CD4-positive, CD25-positive, alpha-beta regulatory T cell (primary cell): Measurements from ENCODE around the gene ANKS6. TPM values are rescaled to one million over a fixed set of nuclear protein-coding genes. Genes with fewer than 3 reads are reported as not detected.

Source experiments
- ATAC-seq, 2 donors: fragments of 150-1000 bp; cut with Tn5 transposase; one replicate each; pipeline ENCODE4 v1.10.0; 2021; ENCODE audit warnings: low read depth in 2 of 2, moderate number of reproducible peaks in 2 of 2, moderate library complexity in 1 of 2
- DNase-seq, 3 donors: peaks; one replicate each; pipeline versions ENCODE4 v3.0.0 to v3.0.0-alpha.2; 2012 to 2022; ENCODE audit warnings: mixed read lengths in 1 of 3
- H3K27ac ChIP-seq: one replicate; pipeline ENCODE4 v1.7.0; 2013; ENCODE audit warnings: mild to moderate bottlenecking, low read length; ENCODE audit not compliant: insufficient read depth, poor library complexity, severe bottlenecking
- H3K27me3 ChIP-seq: one replicate; pipeline ENCODE4 v1.7.0; 2013; ENCODE audit warnings: low read length; ENCODE audit not compliant: control insufficient read depth, insufficient read depth
- H3K36me3 ChIP-seq: one replicate; pipeline ENCODE4 v1.7.0; 2013; ENCODE audit warnings: mild to moderate bottlenecking, low read length, moderate library complexity; ENCODE audit not compliant: control insufficient read depth, insufficient read depth
- H3K4me1 ChIP-seq: 2 replicates; pipeline ENCODE4 v1.7.0; 2013; ENCODE audit warnings: mild to moderate bottlenecking, low read length; ENCODE audit not compliant: insufficient read depth, control insufficient read depth, poor library complexity, severe bottlenecking
- H3K4me3 ChIP-seq: one replicate; pipeline ENCODE4 v1.7.0; 2013; ENCODE audit warnings: low read depth, mild to moderate bottlenecking, low read length, moderate library complexity
- H3K9me3 ChIP-seq, 2 experiments: 1 replicate in 1 of 2; 2 replicates in 1 of 2; pipeline ENCODE4 v1.7.0; 2013; ENCODE audit warnings: low read length in 2 of 2, mild to moderate bottlenecking in 1 of 2, moderate library complexity in 1 of 2; ENCODE audit not compliant: control insufficient read depth in 2 of 2
- H3K27ac Mint-ChIP-seq, 3 donors: one replicate each; pipeline ENCODE4 v1.8.0; 2020 to 2022; ENCODE audit warnings: mild to moderate bottlenecking in 3 of 3, mixed read lengths in 3 of 3, moderate library complexity in 2 of 3
- H3K27me3 Mint-ChIP-seq: one replicate; pipeline ENCODE4 v1.8.0; 2022; ENCODE audit warnings: mild to moderate bottlenecking, mixed read lengths
- H3K36me3 Mint-ChIP-seq: one replicate; pipeline ENCODE4 v1.8.0; 2020; ENCODE audit warnings: mixed read lengths
- H3K4me1 Mint-ChIP-seq, 4 donors: one replicate each; pipeline ENCODE4 v1.8.0; 2020 to 2022; ENCODE audit warnings: mixed read lengths in 4 of 4, mild to moderate bottlenecking in 1 of 4
- H3K4me3 Mint-ChIP-seq, 4 donors: one replicate each; pipeline ENCODE4 v1.8.0; 2020 to 2022; ENCODE audit warnings: mild to moderate bottlenecking in 4 of 4, mixed read lengths in 4 of 4, moderate library complexity in 3 of 4
- H3K9me3 Mint-ChIP-seq, 7 donors: one replicate each; pipeline ENCODE4 v1.8.0; 2020 to 2022; ENCODE audit warnings: mixed read lengths in 7 of 7, mild to moderate bottlenecking in 3 of 7, moderate library complexity in 2 of 7
- polyA plus RNA-seq, 4 donors: library from polyadenylated mRNA; unstranded; fragments of 300-500 nt; fragmentation: Illumina TruSeq; gene quantifications; one replicate each; pipeline ENCODE4 v1.2.3, GENCODE V29; 2021
- total RNA-seq: library from RNA; stranded (reverse); gene quantifications from one replicate; pipeline ENCODE4 v1.2.3, GENCODE V29; 2022

The ANKS6 gene
- total and polyA plus RNA-seq, 5 donors from 2014 or later, result 2.4 to 8.2 (median 2.6) TPM

- no peaks in the 10 kb centered on the region for H3K9me3 ChIP-seq
- H3K36me3 Mint-ChIP-seq, result no peaks in the 10 kb centered on the region
- H3K27ac ChIP-seq, result no peak overlapping the region
- DNase-seq (no peak), ATAC-seq (no peak)
- H3K27ac Mint-ChIP-seq, result peak overlapping the region in 1 of 3 donors; percentile 48
- H3K4me1 Mint-ChIP-seq, result peaks cover 0 to 11% (median under 1%) of the 10 kb centered on the region in 4 donors
- H3K27me3 ChIP-seq, result peaks cover 22% of the 10 kb centered on the region
- peaks cover 3% of the 10 kb centered on the region for H3K4me1 ChIP-seq
- H3K9me3 Mint-ChIP-seq, result no peaks in the 10 kb centered on the region
- no peak overlapping the region for H3K4me3 ChIP-seq
- H3K4me3 Mint-ChIP-seq, result peak overlapping the region in 1 of 4 donors; percentile 24
- H3K27me3 Mint-ChIP-seq, result peaks cover 59% of the 10 kb centered on the region
- no peaks in the 10 kb centered on the region for H3K36me3 ChIP-seq
Observed at GRCh38 chr9:98708103-98708932, 88.0 kb downstream of the ANKS6 start.

- Mint-ChIP-seq H3K27ac (peak overlapping the region in 1 of 3 donors; percentile 48), H3K4me3 (peak overlapping the region in 1 of 4 donors; percentile 63), H3K27me3 (peaks cover 64% of the 10 kb centered on the region), H3K4me1 (peaks cover 0 to 11% (median under 1%) of the 10 kb centered on the region in 4 donors), H3K36me3 (no peaks in the 10 kb centered on the region), H3K9me3 (peaks cover 0 to 1% (median 0%) of the 10 kb centered on the region in 7 donors)
- Histone ChIP-seq H3K36me3 (no peaks in the 10 kb centered on the region), H3K9me3 (no peaks in the 10 kb centered on the region), H3K4me3 (no peak overlapping the region), H3K27me3 (peaks cover 20% of the 10 kb centered on the region), H3K27ac (no peak overlapping the region), H3K4me1 (peaks cover 3% of the 10 kb centered on the region)
- ATAC-seq (no peak), DNase-seq (peak in 1 of 3 donors; percentile 23)
Observed at GRCh38 chr9:98707166-98708102, 88.9 kb downstream of the ANKS6 start.

- no peak overlapping the region for H3K27ac Mint-ChIP-seq
- Histone ChIP-seq H3K4me3 (no peak overlapping the region), H3K9me3 (no peaks in the 10 kb centered on the region), H3K36me3 (no peaks in the 10 kb centered on the region), H3K27me3 (peaks cover 16% of the 10 kb centered on the region), H3K4me1 (peaks cover 3% of the 10 kb centered on the region), H3K27ac (no peak overlapping the region)
- H3K27me3 Mint-ChIP-seq, result peaks cover 65% of the 10 kb centered on the region
- no peaks in the 10 kb centered on the region for H3K36me3 Mint-ChIP-seq
- peak overlapping the region in 2 of 4 donors; percentile 23 to 63 for H3K4me3 Mint-ChIP-seq
- H3K4me1 Mint-ChIP-seq, result peaks cover 0 to 11% (median under 1%) of the 10 kb centered on the region in 4 donors
- no peak for DNase-seq
- H3K9me3 Mint-ChIP-seq, result peaks cover 0 to 3% (median 0%) of the 10 kb centered on the region in 7 donors
- no peak for ATAC-seq
Observed at GRCh38 chr9:98706651-98707165, 89.6 kb downstream of the ANKS6 start.

GRCh38 chr9:98702835-98703380 is 93.4 kb downstream of the ANKS6 start:
- peaks cover 0 to 6% (median under 1%) of the 10 kb centered on the region in 4 donors for H3K4me1 Mint-ChIP-seq
- no peaks in the 10 kb centered on the region for H3K9me3 ChIP-seq
- H3K4me3 ChIP-seq, result no peak overlapping the region
- peaks cover 0 to 5% (median 0%) of the 10 kb centered on the region in 7 donors for H3K9me3 Mint-ChIP-seq
- H3K27me3 ChIP-seq, result peaks cover 12% of the 10 kb centered on the region
- DNase-seq, result no peak
- no peak overlapping the region for H3K27ac Mint-ChIP-seq
- H3K36me3 Mint-ChIP-seq, result no peaks in the 10 kb centered on the region
- ATAC-seq, result no peak
- peaks cover 49% of the 10 kb centered on the region for H3K27me3 Mint-ChIP-seq
- no peak overlapping the region for H3K27ac ChIP-seq
- peaks cover 3% of the 10 kb centered on the region for H3K4me1 ChIP-seq
- H3K4me3 Mint-ChIP-seq, result no peak overlapping the region
- H3K36me3 ChIP-seq, result no peaks in the 10 kb centered on the region

GRCh38 chr9:98702340-98702739 is 94.0 kb downstream of the ANKS6 start:
- Mint-ChIP-seq H3K4me1 (peaks cover 0 to 6% (median under 1%) of the 10 kb centered on the region in 4 donors), H3K4me3 (no peak overlapping the region), H3K27me3 (peaks cover 49% of the 10 kb centered on the region), H3K9me3 (peaks cover 0 to 5% (median 0%) of the 10 kb centered on the region in 7 donors), H3K27ac (peak overlapping the region in 1 of 3 donors; percentile 50), H3K36me3 (no peaks in the 10 kb centered on the region)
- Histone ChIP-seq H3K27me3 (peaks cover 12% of the 10 kb centered on the region), H3K9me3 (no peaks in the 10 kb centered on the region), H3K4me1 (peaks cover 2% of the 10 kb centered on the region), H3K27ac (no peak overlapping the region), H3K4me3 (no peak overlapping the region), H3K36me3 (no peaks in the 10 kb centered on the region)
- ATAC-seq, result no peak
- DNase-seq, result no peak

- Mint-ChIP-seq H3K27me3 (peaks cover 47% of the 10 kb centered on the region), H3K4me1 (peaks cover 0 to 1% (median under 1%) of the 10 kb centered on the region in 4 donors), H3K27ac (no peak overlapping the region), H3K9me3 (peaks cover 0 to 5% (median 0%) of the 10 kb centered on the region in 7 donors), H3K4me3 (no peak overlapping the region), H3K36me3 (no peaks in the 10 kb centered on the region)
- Histone ChIP-seq H3K9me3 (no peaks in the 10 kb centered on the region), H3K4me3 (no peak overlapping the region), H3K27me3 (peaks cover 9% of the 10 kb centered on the region), H3K36me3 (no peaks in the 10 kb centered on the region), H3K27ac (no peak overlapping the region), H3K4me1 (no peaks in the 10 kb centered on the region)
- ATAC-seq, result no peak
- DNase-seq, result no peak
Observed at GRCh38 chr9:98701576-98701975, 94.8 kb downstream of the ANKS6 start.

GRCh38 chr9:98700801-98701200 is 95.6 kb downstream of the ANKS6 start:
- Histone ChIP-seq H3K9me3 (no peaks in the 10 kb centered on the region), H3K4me3 (no peak overlapping the region), H3K27me3 (peaks cover 5% of the 10 kb centered on the region), H3K36me3 (no peaks in the 10 kb centered on the region), H3K4me1 (no peaks in the 10 kb centered on the region), H3K27ac (no peak overlapping the region)
- H3K4me1 Mint-ChIP-seq, result no peaks in the 10 kb centered on the region
- peaks cover 41% of the 10 kb centered on the region for H3K27me3 Mint-ChIP-seq
- H3K9me3 Mint-ChIP-seq, result peaks cover 0 to 5% (median 0%) of the 10 kb centered on the region in 7 donors
- no peaks in the 10 kb centered on the region for H3K36me3 Mint-ChIP-seq
- DNase-seq (no peak), ATAC-seq (no peak)
- H3K27ac Mint-ChIP-seq, result no peak overlapping the region
- H3K4me3 Mint-ChIP-seq, result no peak overlapping the region
